GM10266 (cell line): Measurements from ENCODE around the gene TUBB1.

ENCODE experiments used
- DNase-seq: peaks from one replicate; pipeline ENCODE4 v3.0.0; 2012; ENCODE audit errors: extremely low spot score
- TF ChIP-seq, protein P1 (sequence below): IDR thresholded peaks from 2 replicates; pipeline ENCODE4 v1.5.1; 2012; ENCODE audit warnings: mild to moderate bottlenecking, low read depth; ENCODE audit not compliant: control insufficient read depth, insufficient read depth; ENCODE audit errors: missing control alignments

TUBB1 gene

DNA sequence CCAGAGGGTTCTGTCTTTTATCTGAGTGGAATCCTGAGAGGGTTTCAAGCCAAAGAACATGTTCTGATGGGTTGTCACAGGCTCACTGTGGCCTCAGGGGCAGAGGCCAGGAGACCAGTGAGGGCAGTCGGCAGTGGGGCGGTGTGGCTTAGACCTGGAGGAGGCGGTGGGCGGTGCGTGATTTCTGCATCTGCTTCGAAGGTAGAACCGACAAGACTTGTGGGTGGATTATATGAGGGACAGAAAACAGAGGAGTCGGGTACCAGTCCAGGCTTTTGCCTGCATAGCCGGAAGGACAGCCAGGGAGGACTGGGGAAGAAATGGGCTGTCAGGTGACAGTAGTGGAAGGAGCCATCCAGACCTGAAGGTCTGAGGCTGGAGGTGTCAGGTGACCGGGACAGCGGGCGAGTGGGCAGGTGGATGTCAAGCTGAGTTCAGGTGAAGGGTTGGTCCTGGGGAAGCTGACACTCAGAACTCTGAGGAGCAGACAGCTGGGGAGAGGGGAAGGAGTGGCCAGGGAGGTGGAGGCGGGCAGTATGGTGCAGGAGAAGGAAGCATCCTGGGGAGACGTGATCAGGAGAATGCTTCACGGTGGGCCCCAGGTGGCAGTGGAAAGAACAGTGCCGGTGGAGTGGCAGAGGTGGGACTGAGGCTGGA, 15.3 kb upstream of the TUBB1 start:
- TF ChIP-seq, protein P1, sequence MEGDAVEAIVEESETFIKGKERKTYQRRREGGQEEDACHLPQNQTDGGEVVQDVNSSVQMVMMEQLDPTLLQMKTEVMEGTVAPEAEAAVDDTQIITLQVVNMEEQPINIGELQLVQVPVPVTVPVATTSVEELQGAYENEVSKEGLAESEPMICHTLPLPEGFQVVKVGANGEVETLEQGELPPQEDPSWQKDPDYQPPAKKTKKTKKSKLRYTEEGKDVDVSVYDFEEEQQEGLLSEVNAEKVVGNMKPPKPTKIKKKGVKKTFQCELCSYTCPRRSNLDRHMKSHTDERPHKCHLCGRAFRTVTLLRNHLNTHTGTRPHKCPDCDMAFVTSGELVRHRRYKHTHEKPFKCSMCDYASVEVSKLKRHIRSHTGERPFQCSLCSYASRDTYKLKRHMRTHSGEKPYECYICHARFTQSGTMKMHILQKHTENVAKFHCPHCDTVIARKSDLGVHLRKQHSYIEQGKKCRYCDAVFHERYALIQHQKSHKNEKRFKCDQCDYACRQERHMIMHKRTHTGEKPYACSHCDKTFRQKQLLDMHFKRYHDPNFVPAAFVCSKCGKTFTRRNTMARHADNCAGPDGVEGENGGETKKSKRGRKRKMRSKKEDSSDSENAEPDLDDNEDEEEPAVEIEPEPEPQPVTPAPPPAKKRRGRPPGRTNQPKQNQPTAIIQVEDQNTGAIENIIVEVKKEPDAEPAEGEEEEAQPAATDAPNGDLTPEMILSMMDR = no peak
- peak; percentile 38 for DNase-seq

DNA sequence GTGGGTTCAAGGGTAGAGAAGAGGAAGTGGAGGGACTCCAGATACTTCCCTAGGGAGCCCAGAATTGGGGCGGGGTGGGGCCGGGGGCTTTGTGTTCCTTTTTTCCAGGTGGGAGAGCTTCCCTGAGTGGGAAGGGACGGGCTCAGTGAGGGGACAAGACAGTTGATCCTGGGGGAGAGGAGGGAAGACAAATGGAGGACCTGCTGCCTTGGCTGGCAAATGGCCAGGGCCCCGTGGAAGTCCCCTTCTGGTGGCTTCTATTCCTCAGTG, 14.8 kb upstream of the TUBB1 start:
- no peak for DNase-seq
- TF ChIP-seq, protein P1 = no peak

- peak; percentile 86 for DNase-seq
- TF ChIP-seq, protein P1 = no peak
These were observed 14.3 kb upstream of the TUBB1 start for GRCh38 chr20:59004763-59005522.

DNA sequence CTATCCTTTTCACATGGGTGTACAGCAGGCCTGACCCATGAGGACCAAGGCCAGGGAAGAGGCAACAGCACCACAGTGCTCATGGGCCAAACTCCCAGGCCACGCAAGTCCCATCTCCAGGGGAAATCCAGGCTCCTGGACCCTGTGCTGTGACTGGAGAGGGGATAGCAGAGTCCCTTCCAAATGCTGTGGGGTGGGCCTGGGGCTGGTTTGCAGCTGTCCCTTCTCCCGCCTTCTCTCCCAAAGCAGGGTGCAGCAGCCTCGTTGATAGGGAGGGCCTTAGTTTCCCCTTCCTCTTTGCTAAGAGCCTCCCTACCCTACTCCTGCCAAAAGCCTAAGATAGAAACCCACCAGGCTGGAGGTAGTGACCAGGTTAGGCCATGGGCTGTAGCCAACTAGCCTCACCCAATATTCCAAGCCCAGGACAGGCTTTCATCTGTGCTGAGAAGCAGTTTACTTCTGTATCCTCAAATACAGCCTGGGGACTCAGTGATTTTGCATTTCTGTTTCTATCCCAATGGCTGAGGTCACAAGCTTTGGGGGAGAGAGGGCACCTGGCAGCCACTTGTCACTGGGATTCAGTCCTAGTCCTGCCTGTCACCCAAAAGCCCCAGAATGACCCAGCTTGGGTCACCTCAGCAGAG, 13.6 kb upstream of the TUBB1 start:
- DNase-seq = no peak
- TF ChIP-seq, protein P1 = no peak

GRCh38 chr20:59006167-59006863, 12.9 kb upstream of the TUBB1 start:
- DNase-seq = peak; percentile 44
- TF ChIP-seq, protein P1 = no peak

GRCh38 chr20:59006864-59007664, 12.2 kb upstream of the TUBB1 start, which contains the start of gene CTSZ:
Gene CTSZ (minus strand): TSS chr20:59007254. CDS start chr20:59007128, 126 bp downstream.
- peak; percentile 88 for DNase-seq
- TF ChIP-seq, protein P1 = no peak
